Panc1 (cell line): Measurements from ENCODE around the gene PRRX1.

ENCODE experiments used
- POLR2AphosphoS5 ChIP-seq: IDR thresholded peaks from 2 replicates; pipeline ENCODE4 v1.6.1; 2012; ENCODE audit warnings: mild to moderate bottlenecking, low read depth, low read length, moderate library complexity
- SIN3A ChIP-seq: IDR thresholded peaks from 2 replicates; pipeline ENCODE4 v1.6.1; 2012; ENCODE audit warnings: low read depth, mild to moderate bottlenecking, low read length, moderate library complexity, borderline replicate concordance; ENCODE audit not compliant: insufficient read depth
- TF ChIP-seq, protein P1 (sequence below): fragments of 450-650 bp; IDR thresholded peaks from 2 replicates; pipeline ENCODE4 v1.5.1; 2017; ENCODE audit warnings: mild to moderate bottlenecking
- TF ChIP-seq, protein P2 (sequence below), 2 experiments: IDR thresholded peaks; 2 replicates each; pipeline ENCODE4 v1.6.1; 2011 to 2012; ENCODE audit warnings: low read depth in 2 of 2, control low read depth in 1 of 2, low read length in 1 of 2, mild to moderate bottlenecking in 1 of 2, moderate library complexity in 1 of 2; ENCODE audit not compliant: insufficient read depth in 1 of 2

DNA sequence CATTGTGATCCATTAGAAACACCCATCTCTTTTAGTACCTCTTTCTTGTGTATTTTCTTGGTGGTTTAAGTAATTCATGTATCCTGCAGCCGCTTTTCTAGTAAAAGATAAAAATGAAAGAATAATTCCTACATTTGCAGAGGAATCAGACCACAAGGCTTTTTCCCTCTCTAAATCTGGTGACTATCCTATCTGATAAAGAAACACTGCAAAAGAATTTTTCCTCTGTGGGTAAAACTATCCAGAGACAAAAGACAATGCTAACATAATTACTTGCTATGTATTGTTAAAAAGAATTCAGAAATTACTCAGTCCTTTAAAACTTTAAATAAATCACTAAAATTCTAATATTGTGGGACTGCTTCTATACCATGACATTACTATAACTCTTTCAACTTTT is 51.0 kb downstream of the PRRX1 start:
- no peak for TF ChIP-seq POLR2AphosphoS5
- TF ChIP-seq, protein P1, sequence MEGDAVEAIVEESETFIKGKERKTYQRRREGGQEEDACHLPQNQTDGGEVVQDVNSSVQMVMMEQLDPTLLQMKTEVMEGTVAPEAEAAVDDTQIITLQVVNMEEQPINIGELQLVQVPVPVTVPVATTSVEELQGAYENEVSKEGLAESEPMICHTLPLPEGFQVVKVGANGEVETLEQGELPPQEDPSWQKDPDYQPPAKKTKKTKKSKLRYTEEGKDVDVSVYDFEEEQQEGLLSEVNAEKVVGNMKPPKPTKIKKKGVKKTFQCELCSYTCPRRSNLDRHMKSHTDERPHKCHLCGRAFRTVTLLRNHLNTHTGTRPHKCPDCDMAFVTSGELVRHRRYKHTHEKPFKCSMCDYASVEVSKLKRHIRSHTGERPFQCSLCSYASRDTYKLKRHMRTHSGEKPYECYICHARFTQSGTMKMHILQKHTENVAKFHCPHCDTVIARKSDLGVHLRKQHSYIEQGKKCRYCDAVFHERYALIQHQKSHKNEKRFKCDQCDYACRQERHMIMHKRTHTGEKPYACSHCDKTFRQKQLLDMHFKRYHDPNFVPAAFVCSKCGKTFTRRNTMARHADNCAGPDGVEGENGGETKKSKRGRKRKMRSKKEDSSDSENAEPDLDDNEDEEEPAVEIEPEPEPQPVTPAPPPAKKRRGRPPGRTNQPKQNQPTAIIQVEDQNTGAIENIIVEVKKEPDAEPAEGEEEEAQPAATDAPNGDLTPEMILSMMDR: no peak
- TF ChIP-seq, protein P2, sequence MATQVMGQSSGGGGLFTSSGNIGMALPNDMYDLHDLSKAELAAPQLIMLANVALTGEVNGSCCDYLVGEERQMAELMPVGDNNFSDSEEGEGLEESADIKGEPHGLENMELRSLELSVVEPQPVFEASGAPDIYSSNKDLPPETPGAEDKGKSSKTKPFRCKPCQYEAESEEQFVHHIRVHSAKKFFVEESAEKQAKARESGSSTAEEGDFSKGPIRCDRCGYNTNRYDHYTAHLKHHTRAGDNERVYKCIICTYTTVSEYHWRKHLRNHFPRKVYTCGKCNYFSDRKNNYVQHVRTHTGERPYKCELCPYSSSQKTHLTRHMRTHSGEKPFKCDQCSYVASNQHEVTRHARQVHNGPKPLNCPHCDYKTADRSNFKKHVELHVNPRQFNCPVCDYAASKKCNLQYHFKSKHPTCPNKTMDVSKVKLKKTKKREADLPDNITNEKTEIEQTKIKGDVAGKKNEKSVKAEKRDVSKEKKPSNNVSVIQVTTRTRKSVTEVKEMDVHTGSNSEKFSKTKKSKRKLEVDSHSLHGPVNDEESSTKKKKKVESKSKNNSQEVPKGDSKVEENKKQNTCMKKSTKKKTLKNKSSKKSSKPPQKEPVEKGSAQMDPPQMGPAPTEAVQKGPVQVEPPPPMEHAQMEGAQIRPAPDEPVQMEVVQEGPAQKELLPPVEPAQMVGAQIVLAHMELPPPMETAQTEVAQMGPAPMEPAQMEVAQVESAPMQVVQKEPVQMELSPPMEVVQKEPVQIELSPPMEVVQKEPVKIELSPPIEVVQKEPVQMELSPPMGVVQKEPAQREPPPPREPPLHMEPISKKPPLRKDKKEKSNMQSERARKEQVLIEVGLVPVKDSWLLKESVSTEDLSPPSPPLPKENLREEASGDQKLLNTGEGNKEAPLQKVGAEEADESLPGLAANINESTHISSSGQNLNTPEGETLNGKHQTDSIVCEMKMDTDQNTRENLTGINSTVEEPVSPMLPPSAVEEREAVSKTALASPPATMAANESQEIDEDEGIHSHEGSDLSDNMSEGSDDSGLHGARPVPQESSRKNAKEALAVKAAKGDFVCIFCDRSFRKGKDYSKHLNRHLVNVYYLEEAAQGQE (IDR thresholded peaks at IDR 0.05; ENCODE audit: insufficient read depth in 1 of 2, low read depth in 2 of 2, low read length in 1 of 2): no peak
- no peak for TF ChIP-seq SIN3A
